GM19397 (cell line): ENCODE measurements around the gene DEFB116.
"Not testable (repeated sequence)": the region's sequence is repeated elsewhere in the genome, so short reads cannot be mapped to it uniquely, and the experiment has no call there.

Experiments used
- ATAC-seq: cut with Tn5 transposase; IDR thresholded peaks from one replicate; pipeline ENCODE4 v1.9.1; 2021; ENCODE audit warnings: mild to moderate bottlenecking, moderate library complexity; ENCODE audit not compliant: unreplicated experiment

Gene DEFB116

DNA sequence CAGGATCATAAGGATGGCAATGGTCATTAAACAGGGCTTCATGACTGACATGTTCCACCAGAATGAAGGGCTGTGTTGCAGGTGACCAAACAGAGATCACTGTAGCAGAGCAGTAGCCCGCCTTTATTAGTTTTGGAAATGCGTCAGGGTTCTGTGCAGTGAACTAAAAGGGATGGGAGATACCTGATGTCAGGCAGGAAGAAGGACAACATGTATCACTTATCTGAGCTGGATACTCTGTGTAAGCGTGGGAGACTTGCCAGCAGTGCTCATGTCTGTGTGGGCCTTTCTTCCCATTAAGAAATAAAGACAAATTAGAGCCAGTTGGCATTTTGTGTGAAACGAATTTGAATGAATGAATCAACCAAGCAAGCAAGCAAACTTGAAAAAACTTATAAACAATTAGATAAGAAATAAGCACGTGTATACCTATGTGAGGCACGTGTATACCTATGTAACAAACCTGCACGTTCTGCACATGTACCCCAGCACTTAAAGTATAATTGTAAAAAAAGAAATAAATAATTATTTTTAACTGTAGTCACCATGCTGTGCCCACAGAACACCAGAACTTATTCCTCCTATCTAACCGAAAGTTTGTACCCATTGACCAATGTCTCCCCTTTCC, at the start of gene DEFB116:
TSS of gene DEFB116 (minus strand) at position 51 of the 628 bp plus-strand sequence. CDS start at position 51, 0 bp downstream.
- no peak for ATAC-seq

DNA sequence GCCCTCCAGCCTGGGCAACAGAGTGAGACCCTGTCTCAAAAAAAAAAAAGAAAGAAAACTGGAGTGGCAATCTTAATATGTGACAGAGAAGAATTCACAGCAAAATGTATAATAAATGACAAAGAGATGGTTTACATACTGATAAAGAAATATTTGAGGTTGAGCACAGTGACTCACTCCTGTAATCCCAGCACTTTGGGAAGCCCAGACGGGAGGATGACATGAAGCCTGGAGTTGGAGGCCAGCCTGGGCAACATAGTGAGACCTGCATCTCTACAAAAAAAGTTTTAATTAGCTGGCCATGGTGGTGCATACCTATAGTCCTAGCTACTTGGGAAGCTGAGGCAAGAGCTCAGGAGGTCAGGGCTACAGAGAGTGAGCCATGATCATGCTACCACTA, 47.6 kb upstream of the DEFB116 start:
- no peak for ATAC-seq

DNA sequence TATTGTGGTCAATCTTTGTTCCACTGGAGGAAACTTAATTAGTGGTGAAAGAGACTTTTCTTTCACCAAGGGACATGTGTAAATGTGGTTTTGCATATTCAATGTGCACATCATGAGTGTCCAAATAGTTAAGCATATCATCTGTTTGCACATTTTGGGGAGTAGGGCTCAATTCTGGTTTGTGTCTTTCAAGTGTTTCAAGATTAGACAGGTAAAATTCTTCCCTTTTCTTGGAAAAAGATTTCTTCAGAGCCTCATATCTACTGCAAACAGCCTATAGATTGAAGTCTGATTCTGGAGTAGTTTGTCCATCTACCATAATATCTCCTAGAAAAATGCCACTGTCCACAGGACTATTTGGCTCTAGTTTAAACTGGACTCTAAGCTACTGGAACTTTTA, 33.1 kb upstream of the DEFB116 start:
- ATAC-seq: no peak

- ATAC-seq: no peak
These were observed 22.5 kb upstream of the DEFB116 start for GRCh38 chr20:31330893-31331292.

- ATAC-seq: no peak
These were observed 14.1 kb upstream of the DEFB116 start for GRCh38 chr20:31322504-31322903.

- not testable (repeated sequence) for ATAC-seq
These were observed 23.4 kb downstream of the DEFB116 start for GRCh38 chr20:31284964-31285363.

DNA sequence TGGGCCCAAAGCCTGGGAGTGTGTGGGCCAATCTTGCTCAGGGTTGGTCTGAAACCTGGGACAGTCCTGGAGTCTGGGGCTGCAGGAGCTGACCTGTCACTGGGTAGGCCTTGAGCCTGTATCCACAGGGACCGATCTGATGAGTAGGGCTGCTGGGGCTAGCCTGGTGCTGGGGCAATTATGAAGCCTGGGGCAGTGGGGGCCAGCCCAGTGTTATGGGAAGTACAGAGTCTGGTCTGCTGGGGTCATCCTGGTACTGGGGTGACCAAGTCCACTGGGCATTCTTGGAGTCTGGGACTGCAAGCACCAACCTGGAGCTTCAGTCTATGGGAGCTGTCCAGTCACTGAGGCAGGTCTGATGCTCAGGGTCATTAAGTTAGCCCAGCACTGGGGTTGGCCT, 30.2 kb downstream of the DEFB116 start:
- ATAC-seq: no peak

GRCh38 chr20:31274441-31274840, 33.9 kb downstream of the DEFB116 start:
- no peak for ATAC-seq

GRCh38 chr20:31260326-31260932, 48.0 kb downstream of the DEFB116 start:
- no peak for ATAC-seq

DNA sequence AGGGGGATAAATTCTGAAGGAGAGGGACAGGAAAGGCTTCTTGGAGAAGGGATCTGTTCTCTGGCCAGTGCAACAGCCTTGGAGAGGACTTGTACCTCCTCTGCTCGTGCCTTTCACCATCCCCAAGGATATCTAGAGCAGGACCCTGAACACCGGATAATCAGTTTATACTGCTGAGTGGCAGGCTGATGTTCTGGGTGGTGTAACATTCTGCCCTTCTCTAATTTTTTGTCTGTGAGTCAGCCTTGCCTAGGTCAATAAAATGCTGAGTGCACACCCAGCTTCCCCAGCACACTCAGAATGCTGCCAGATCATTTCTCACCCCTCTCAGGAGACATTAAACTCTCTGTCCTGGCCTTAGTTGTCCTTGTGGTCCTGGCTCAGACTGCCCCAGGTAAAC, 51.0 kb downstream of the DEFB116 start, which contains the start of gene DEFB115:
TSS of gene DEFB115 (plus strand) at position 301 of the 400 bp plus-strand sequence. CDS start at position 301, 0 bp downstream.
- ATAC-seq: no peak

DNA sequence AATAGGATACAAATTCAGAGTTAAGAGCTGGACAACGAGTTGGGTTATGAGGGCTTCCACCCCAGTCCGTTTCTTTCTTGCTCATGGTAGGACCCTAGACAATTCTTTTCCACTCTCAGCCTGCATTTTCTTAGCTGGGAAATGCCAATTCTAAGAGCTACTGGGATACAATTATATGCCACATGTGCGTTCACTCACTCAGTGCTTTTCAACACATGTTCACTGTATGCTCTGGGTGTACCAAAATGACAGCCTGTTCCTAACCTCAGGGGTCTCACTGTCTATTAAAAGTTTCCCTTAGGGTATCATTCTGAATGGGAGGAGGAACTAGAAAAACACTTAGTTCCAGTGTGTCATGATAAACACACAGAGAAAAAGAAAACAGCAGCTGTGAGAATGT, 51.4 kb downstream of the DEFB116 start:
- no peak for ATAC-seq
